Adrenal gland (tissue), 12 donors: ENCODE results near the gene UBAC2. TPM values are rescaled to one million over a fixed set of nuclear protein-coding genes. Genes with fewer than 3 reads are reported as not detected.

Experiments
- DNase-seq, 7 donors: peaks; one replicate each; pipeline ENCODE4 v3.0.0-alpha.2; 2019 to 2020
- H3K27ac ChIP-seq, 5 donors: fragments of 200-600 bp; sonication (generic) in 4 of 5; 1 replicate in 3 of 5; 2 replicates in 2 of 5; pipeline versions ENCODE4 v1.5.1 to v1.8.0; 2016 to 2020; ENCODE audit warnings: mild to moderate bottlenecking in 1 of 5
- H3K27me3 ChIP-seq: fragments of 200-600 bp; 2 replicates; pipeline ENCODE4 v1.8.0; 2021
- H3K36me3 ChIP-seq, 2 donors: fragments of 200-600 bp; replicated peaks in 1 of 2; 1 replicate in 1 of 2; 2 replicates in 1 of 2; pipeline versions ENCODE4 v1.5.1 to v1.8.0; 2018 to 2022
- H3K4me1 ChIP-seq, 2 donors: fragments of 200-600 bp; replicated peaks in 1 of 2; 1 replicate in 1 of 2; 2 replicates in 1 of 2; pipeline versions ENCODE4 v1.5.1 to v1.8.0; 2018 to 2021
- H3K4me3 ChIP-seq, 4 donors: fragments of 200-600 bp; sonication (generic) in 3 of 4; one replicate each; pipeline ENCODE4 v1.5.1; 2016 to 2018
- H3K9me3 ChIP-seq, 3 donors: fragments of 200-600 bp; sonication (generic) in 1 of 3; replicated peaks in 1 of 3; 1 replicate in 2 of 3; 2 replicates in 1 of 3; pipeline versions ENCODE4 v1.5.1 to v1.8.0; 2016 to 2021
- CTCF ChIP-seq, 6 experiments: fragments of 450-650 bp in 4 of 6; fragments of 200-600 bp in 2 of 6; sonication (generic) in 1 of 6; IDR thresholded peaks; 1 replicate in 5 of 6; 2 replicates in 1 of 6; pipeline versions ENCODE4 v1.5.1 to v1.8.0; 2016 to 2021; ENCODE audit warnings: antibody characterized with exemption in 6 of 6, mild to moderate bottlenecking in 2 of 6, moderate library complexity in 1 of 6
- POLR2A ChIP-seq, 2 donors: fragments of 450-650 bp; IDR thresholded peaks; one replicate each; pipeline ENCODE4 v1.6.1; 2017; ENCODE audit warnings: antibody characterized with exemption in 2 of 2, mild to moderate bottlenecking in 2 of 2, moderate library complexity in 1 of 2
- WGBS, 4 donors: extraction: QIAGEN DNeasy Blood & Tissue Kit in 2 of 4; methylation state at CpG; one replicate each; pipeline versions ENCODE4 v1.1.5 to v1.1.7; 2013 to 2017; 5-methylcytosine and 5-hydroxymethylcytosine counted together
- intact Hi-C, 2 donors: fragments of 100-400 bp; cut with DNase I; formaldehyde crosslinking; loops; one replicate each; pipeline versions ENCODE4 v1.14.1 to v1.15.0; 2022 to 2023
- microRNA counts, 2 donors: library from miRNA; unstranded; fragments of <30 nt; microRNA quantifications; one replicate each; lab custom pipeline; 2016
- microRNA-seq, 3 donors: library from miRNA; unstranded; fragments of <30 nt; microRNA quantifications; one replicate each; pipeline ENCODE4, GENCODE V29; 2017 to 2020
- polyA plus RNA-seq, 3 donors: library from polyadenylated mRNA; stranded (reverse); fragments of 200-250 nt in 2 of 3; fragments of 350-450 nt in 1 of 3; fragmentation: Illumina TruSeq in 1 of 3; extraction: RNeasy Lipid Tissue Mini Kit (QIAGEN cat#74804) in 1 of 3; gene quantifications; one replicate each; pipeline ENCODE4 v1.2.3, GENCODE V29; 2013 to 2014
- small RNA-seq, 2 donors: library from RNA; depleted of rRNA; stranded (forward); fragments of <200 nt; gene quantifications; one replicate each; pipeline ENCODE3, GENCODE V24; 2016
- total RNA-seq, 9 donors: library from RNA; depleted of rRNA in 4 of 9; stranded (reverse); fragments of >200 nt in 4 of 9; fragments of 120-200 nt in 1 of 9; fragmentation: NEBNext Ultra II Directional in 1 of 9; extraction: Animal tissue kit (Norgen Biotek cat#: 25700) in 1 of 9; gene quantifications; one replicate each; pipeline versions ENCODE4 v1.1.0 to v1.2.4, GENCODE V29; 2013 to 2023
- donor health status: healthy with polysubstance abuse.
- donor health status: Bipolar disorder and iron deficiency.
- donor health status: DM: yes; HTN: yes; CAD: no.
- donor health status: DM: no; HTN: no; CAD: no.
- donor health status: DM: no; HTN: no; CAD: no.
- donor health status: DM: yes; HTN: yes; CAD: no.

UBAC2 gene
- total and polyA plus RNA-seq, 12 donors = 46.3 to 67.8 (median 53.5) TPM

DNA sequence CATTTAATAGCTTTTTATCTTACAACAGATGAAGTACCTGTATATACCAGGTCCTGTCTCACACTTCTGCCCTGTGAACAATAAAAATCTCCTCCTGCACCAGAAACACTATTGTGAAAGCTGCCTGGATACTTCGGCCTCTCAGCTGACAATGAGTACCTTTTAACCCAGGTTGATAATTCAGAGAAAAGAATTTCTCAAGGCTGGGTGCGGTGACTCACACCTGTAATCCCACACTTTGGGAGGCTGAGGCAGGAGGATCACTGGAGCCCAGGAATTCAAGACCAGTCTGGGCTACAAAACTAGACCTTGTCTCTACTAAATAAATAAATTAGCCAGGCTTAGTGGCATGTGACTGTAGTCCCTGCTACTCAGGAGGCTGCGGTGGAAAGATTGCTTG, 235.3 kb downstream of the UBAC2 start:
- DNase-seq = no peak
- Histone ChIP-seq H3K27me3 (peaks cover 8% of the 10 kb centered on the region), H3K9me3 (no peaks in the 10 kb centered on the region), H3K36me3 (no peaks in the 10 kb centered on the region), H3K4me3 (no peak overlapping the region), H3K27ac (no peak overlapping the region), H3K4me1 (peaks cover 0 to 15% of the 10 kb centered on the region in 2 donors)
- intact Hi-C loops = loop anchor here (5.0 to 10.0 kb wide), 4 partner anchors 51 to 259 kb away; no protein-coding TSS in a partner anchor
- TF ChIP-seq POLR2A (IDR thresholded peaks at IDR 0.05) = no peak
- TF ChIP-seq CTCF (IDR thresholded peaks at IDR 0.05) = no peak
- WGBS, 4 donors = 55 to 60% (median 57%) methylated on average over 3 of the region's 3 CpGs

MicroRNAs within 50 kb of the gene (microRNA counts, 767-probe panel; counts per million panel counts)
- 0 counts per million in 2 donors for microRNA hsa-miR-623 (lab: Ali Mortazavi, UCI)

Small RNA genes within 50 kb of the gene (microRNA-seq; reads per million reads assigned to microRNA genes)
- gene MIR623 = 0 reads per million in 3 donors

Small RNA genes within 50 kb of the gene (small RNA-seq; reads per million reads assigned to genes)
- gene MIR623 (0 reads per million in 2 donors), gene RN7SKP9 (0.12 to 0.25 reads per million in 2 donors)

Other genes starting within 250 kb of the UBAC2 start
- gene DOCK9, start 222.8 kb upstream of the UBAC2 start, total RNA-seq = 10 to 100 TPM; 27.4 to 83.4 (median 53.5) TPM
- gene DOCK9, start 222.8 kb upstream of the UBAC2 start, polyA plus RNA-seq = 10 to 100 TPM; 16.2 to 40.8 (median 21.2) TPM
- under 1 TPM in 1 of 9 donors, not detected in 8; 0.78 TPM for gene GPR18, start 57.5 kb downstream of the UBAC2 start, total RNA-seq
- gene GPR18, start 57.5 kb downstream of the UBAC2 start, polyA plus RNA-seq = under 1 TPM in 1 of 3 donors, not detected in 2; 0.03 TPM
- gene GPR183, start 106.5 kb downstream of the UBAC2 start, total RNA-seq = 10 to 100 TPM in 3 of 9 donors, 1 to 10 TPM in 5, under 1 TPM in 1; 0.94 to 15.0 (median 8.9) TPM
- 10 to 100 TPM in 1 of 3 donors, 1 to 10 TPM in 2; 4.2 to 12.8 (median 5.5) TPM for gene GPR183, start 106.5 kb downstream of the UBAC2 start, polyA plus RNA-seq